ENCODE data around the gene GRK1. TPM values are rescaled to one million over a fixed set of nuclear protein-coding genes. Genes with fewer than 3 reads are reported as not detected.
"Not testable (repeated sequence)": the region's sequence is repeated elsewhere in the genome, so short reads cannot be mapped to it uniquely, and the experiment has no call there.

GRK1 gene
- not detected for polyA plus RNA-seq (2013, experiment 1 of 2; ENCODE audit: insufficient read length)
- polyA plus RNA-seq (2013, experiment 2 of 2; ENCODE audit: insufficient read length) = not detected

GRCh38 chr13:113666951-113667701 is at the start of gene GRK1:
Gene GRK1 (plus strand): TSS chr13:113667219. CDS start chr13:113667387, 168 bp downstream.
- DNase-seq = no peak

- DNase-seq = peak; percentile 34
Measured at GRCh38 chr13:113617961-113618360, 49.1 kb upstream of the GRK1 start.

GRCh38 chr13:113618455-113618854 is 48.6 kb upstream of the GRK1 start:
- no peak for DNase-seq

GRCh38 chr13:113620036-113620796 is 46.8 kb upstream of the GRK1 start:
- DNase-seq = no peak

- no peak for DNase-seq
Measured at GRCh38 chr13:113621046-113621445, 46.0 kb upstream of the GRK1 start.

- peak; percentile 10 for DNase-seq
Measured at GRCh38 chr13:113621498-113621897, 45.5 kb upstream of the GRK1 start.

- DNase-seq = not testable (repeated sequence)
Measured at GRCh38 chr13:113621986-113622550, 45.0 kb upstream of the GRK1 start.

- DNase-seq = no peak
Measured at GRCh38 chr13:113622791-113623490, 44.1 kb upstream of the GRK1 start.

- DNase-seq = peak; percentile 24
Measured at GRCh38 chr13:113623491-113624234, 43.4 kb upstream of the GRK1 start.

- no peak for DNase-seq
Measured at GRCh38 chr13:113624235-113624587, 42.8 kb upstream of the GRK1 start.

- not testable (repeated sequence) for DNase-seq
Measured at GRCh38 chr13:113624640-113625304, 42.2 kb upstream of the GRK1 start.

GRCh38 chr13:113625965-113626721 is 40.9 kb upstream of the GRK1 start:
- peak; percentile 76 for DNase-seq

- DNase-seq = no peak
Measured at GRCh38 chr13:113627136-113627535, 39.9 kb upstream of the GRK1 start.

- no peak for DNase-seq
Measured at GRCh38 chr13:113628291-113629270, 38.4 kb upstream of the GRK1 start.

- no peak for DNase-seq
Measured at GRCh38 chr13:113629866-113630265, 37.2 kb upstream of the GRK1 start.

- no peak for DNase-seq
Measured at GRCh38 chr13:113630296-113630695, 36.7 kb upstream of the GRK1 start.

- DNase-seq = no peak
Measured at GRCh38 chr13:113630804-113631203, 36.2 kb upstream of the GRK1 start.

- DNase-seq = no peak
Measured at GRCh38 chr13:113631341-113632095, 35.5 kb upstream of the GRK1 start.

Measured in fibroblast of skin of back (primary cell).